Effector CD8-positive, alpha-beta T cell (primary cell): ENCODE data around the gene DEPDC5.

Experiments used
- DNase-seq: peaks from one replicate; lab custom pipeline; 2025; lab: John Stamatoyannopoulos, UW

DEPDC5 gene

DNA sequence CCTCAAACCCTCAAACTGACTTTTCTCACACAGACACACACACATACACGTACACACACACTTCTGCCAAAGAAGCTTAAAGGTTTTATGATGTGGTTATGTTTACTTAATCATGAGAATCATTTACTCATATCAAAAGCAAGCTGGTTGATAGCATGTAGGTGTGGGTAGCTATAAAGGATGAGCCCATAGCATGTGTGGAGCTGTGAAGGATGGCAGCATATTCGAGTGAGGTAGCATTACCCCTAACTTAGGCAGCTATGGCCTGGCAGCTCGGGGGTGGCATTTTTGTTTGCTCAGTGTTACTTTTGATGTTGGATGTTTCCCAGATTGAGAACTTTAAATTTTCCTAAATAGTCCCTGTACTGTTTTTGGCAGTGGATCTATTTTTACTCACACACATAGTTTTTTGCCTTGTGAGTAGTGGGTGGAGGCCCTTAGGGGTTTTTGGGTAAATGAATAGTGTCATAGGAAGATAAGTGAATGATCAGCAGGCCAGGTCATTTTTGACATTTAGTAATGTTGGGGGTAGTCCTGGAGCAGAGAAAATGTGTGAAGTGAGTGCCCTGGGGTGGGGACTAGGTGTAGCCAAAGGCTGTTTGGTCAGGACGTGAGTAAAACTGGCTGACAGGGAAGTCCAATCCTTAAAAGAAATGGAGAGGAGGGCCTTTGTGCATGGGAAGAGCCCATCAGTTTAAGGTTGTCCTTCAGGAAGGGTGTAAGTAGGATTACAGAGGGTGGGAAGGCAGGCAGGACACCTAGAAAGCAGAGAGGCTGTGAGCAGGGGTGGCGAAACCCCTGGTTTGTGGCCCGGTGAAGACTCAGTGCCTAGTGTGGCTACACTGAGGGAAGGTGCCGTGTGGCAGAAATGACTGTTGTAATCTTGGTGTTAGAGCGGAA, 197.6 kb downstream of the DEPDC5 start:
- DNase-seq: no peak

DNA sequence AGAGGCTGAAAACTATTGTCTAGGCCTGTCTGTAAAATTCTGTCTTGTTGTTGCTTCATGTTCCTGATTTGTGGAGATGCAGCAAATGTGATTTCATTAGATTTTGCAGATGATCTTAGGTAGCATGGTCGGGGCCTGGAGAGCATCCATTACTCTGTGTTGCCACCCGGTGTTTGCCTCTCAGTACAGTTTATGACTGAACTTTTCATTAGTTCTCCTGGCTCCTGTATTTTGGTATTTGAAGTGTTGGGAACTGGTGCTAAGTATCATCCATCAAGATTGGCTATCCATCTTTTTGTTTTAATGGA, 198.2 kb downstream of the DEPDC5 start:
- no peak for DNase-seq

DNA sequence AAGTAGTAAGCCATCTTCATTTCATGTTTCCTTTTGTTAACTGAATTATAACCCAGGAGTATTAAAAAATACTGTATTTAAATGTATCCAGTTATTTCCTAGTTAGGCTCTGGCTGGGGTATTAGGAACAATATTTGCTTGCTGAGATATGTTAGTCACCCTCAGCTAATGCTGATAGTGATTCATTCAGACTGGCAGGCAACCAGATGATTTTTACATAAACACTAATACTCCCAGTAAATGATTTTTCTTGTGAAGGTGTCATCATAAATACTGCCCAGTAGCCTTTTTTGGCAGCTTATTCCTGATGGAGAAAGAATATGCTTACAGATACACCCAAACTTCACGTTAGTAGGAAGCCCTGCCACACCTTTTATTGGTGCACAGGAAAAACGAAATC, 198.7 kb downstream of the DEPDC5 start:
- no peak for DNase-seq

DNA sequence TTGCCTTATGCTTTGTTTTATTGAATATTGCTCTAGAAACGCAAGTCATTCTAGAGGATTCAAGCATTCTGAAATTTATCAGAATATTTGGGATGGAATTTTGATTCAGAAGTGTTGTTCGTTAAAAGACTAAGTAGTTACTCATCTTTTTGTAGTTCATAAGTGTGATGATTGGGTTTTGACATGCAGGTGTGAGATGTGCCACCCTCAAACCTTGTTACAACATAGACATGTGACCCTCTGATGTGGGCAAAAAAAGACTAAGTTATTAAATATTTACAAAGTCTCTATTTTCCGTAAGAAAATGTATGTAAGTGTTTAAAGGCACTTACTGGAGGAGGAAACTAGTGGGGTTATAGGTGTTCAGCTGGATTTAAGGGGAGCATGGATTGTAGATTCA, 199.4 kb downstream of the DEPDC5 start:
- no peak for DNase-seq

DNA sequence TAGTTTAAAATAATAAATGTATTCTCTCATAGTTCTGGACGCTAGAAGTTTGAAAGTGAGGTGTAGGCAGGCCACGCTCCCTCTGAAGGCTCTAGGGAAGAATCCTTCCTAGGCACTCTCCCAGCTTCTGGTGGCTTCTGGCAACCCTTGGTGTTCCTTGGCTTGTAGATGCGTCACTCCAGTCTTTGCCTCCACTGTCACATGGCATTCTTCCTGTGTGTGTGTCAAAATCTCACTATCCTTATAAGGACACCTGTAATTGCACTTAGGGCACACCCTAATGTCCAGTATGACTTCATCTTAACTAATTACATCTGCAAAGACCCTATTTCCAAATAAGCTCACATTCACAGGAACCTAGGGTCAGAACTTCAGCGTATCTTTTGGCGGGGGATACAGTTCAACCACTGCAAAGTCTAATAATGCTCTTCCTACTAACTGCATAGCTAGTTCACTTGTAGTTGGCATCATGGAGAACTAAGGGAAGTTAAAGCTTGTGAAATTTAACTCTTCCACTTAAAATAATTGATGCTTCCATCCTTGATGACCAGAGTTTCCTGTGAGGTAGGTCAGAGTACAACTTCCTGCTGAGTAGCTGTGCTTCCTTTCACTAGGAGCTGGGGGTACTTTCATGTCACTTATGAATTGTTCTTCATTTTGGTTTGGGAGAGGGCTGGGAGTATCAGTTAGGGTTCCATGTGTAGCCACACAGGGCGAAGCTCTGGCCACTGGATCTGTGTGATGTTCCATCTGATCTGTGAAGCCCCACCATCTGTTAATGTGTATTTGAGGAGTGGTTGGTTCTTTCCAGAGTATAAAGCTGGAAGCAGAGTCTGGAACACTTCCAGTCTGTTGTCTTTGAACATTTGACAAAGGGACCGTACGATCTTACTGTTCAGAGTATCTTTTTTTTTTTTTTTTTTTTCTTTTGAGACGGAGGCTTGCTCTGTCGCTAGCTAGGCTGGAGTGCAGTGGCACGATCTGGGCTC, 201.0 kb downstream of the DEPDC5 start:
- DNase-seq: no peak

DNA sequence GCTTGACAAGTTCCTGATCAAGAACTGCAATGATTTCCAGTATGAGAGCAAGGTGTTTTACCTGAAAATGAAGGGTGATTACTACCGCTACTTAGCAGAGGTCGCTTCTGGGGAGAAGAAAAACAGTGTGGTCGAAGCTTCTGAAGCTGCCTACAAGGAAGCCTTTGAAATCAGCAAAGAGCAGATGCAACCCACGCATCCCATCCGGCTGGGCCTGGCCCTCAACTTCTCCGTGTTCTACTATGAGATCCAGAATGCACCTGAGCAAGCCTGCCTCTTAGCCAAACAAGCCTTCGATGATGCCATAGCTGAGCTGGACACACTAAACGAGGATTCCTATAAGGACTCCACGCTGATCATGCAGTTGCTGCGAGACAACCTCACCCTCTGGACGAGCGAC, 202.5 kb downstream of the DEPDC5 start:
- no peak for DNase-seq
